HEK293T (cell line): ENCODE measurements around the gene LGALS3BP.

Source experiments
- BHLHE40 ChIP-seq: fragments of 450-650 bp; IDR thresholded peaks from 2 replicates; pipeline ENCODE4 v1.6.1; 2016; ENCODE audit warnings: mild to moderate bottlenecking, moderate library complexity, borderline replicate concordance
- ELF4 ChIP-seq: fragments of 450-650 bp; IDR thresholded peaks from 2 replicates; pipeline ENCODE4 v1.6.1; 2017; ENCODE audit warnings: antibody characterized with exemption
- FOXK2 ChIP-seq: fragments of 450-650 bp; IDR thresholded peaks from 2 replicates; pipeline ENCODE4 v1.6.1; 2016; ENCODE audit warnings: mild to moderate bottlenecking
- L3MBTL2 ChIP-seq: fragments of 450-650 bp; conservative IDR thresholded peaks from 2 replicates; pipeline ENCODE4 v1.6.1; 2016; ENCODE audit warnings: mild to moderate bottlenecking
- LEF1 ChIP-seq: fragments of 450-650 bp; IDR thresholded peaks from 2 replicates; pipeline ENCODE4 v1.6.1; 2017; ENCODE audit warnings: mild to moderate bottlenecking, borderline replicate concordance
- SUZ12 ChIP-seq: fragments of 450-650 bp; IDR thresholded peaks from 2 replicates; pipeline ENCODE4 v1.6.1; 2016; ENCODE audit warnings: mild to moderate bottlenecking

DNA sequence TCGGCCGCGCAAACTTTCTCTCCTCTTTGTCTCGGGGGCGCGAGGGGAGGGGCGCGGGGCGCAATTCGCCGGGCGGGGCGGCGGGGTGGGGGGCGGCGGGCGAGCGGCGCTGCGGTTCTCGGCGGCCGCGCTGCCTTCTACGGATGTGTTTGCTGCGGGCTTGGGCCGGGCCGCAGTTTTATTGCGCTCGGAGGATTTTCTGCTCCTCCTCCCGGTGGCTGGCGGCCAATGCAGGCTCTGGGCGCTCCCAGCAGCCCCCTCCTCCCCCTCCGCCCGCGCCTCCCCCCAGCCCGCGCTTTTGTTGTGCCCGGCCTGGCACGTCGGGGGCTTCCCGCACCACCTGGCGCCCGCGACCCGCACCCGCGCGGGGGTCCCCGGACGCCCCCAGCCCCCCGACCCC, 54.5 kb downstream of the LGALS3BP start, which contains the start of gene TIMP2:
- TF ChIP-seq FOXK2: no peak
- no peak for TF ChIP-seq BHLHE40
- TF ChIP-seq ELF4: no peak
- no peak for TF ChIP-seq L3MBTL2
- TF ChIP-seq LEF1: no peak
- no peak for TF ChIP-seq SUZ12
